Measurements from ENCODE around the gene C2CD4C. TPM values are rescaled to one million over a fixed set of nuclear protein-coding genes. Genes with fewer than 3 reads are reported as not detected.
"Not testable (repeated sequence)": the region's sequence is repeated elsewhere in the genome, so short reads cannot be mapped to it uniquely, and the experiment has no call there.

Gene C2CD4C
- total RNA-seq, 1 experiment from 2014 or later, result 13.6 TPM

GRCh38 chr19:362154-362553 lies 46.8 kb downstream of the C2CD4C start:
- POLR2A ChIA-PET, result no interaction called here

GRCh38 chr19:359653-359925 lies 49.4 kb downstream of the C2CD4C start:
- H3K27me3 ChIP-seq (ENCODE audit: control insufficient read depth, insufficient read depth, low read length), result no peaks in the 10 kb centered on the region
- ATAC-seq, result no peak
- no peak for DNase-seq (ENCODE audit: low read depth, low spot score)
- no peak overlapping the region for H3K27ac ChIP-seq (ENCODE audit: low read length)
- no peak for TF ChIP-seq POLR2AphosphoS5 (IDR thresholded peaks at IDR 0.05; ENCODE audit: low read depth, low read length)
- no peak for TF ChIP-seq CTCF (IDR thresholded peaks at IDR 0.05)
- no peak for TF ChIP-seq REST (IDR thresholded peaks at IDR 0.05; ENCODE audit: insufficient read depth in 1 of 2, low read depth in 2 of 2, low read length in 1 of 2)
- TF ChIP-seq TCF7L2 (IDR thresholded peaks at IDR 0.05; ENCODE audit: low read depth, low read length), result no peak
- TF ChIP-seq SIN3A (IDR thresholded peaks at IDR 0.05; ENCODE audit: borderline replicate concordance, insufficient read depth, low read depth, low read length), result no peak
- H3K9me3 ChIP-seq (ENCODE audit: control insufficient read depth, insufficient read depth, low read depth, low read length), result no peaks in the 10 kb centered on the region
- ChIA-PET POLR2A (no interaction called here), CTCF (no interaction called here)
- no peak overlapping the region for H3K4me3 ChIP-seq (ENCODE audit: low read depth in 2 of 2, low read length in 2 of 2)
- in situ Hi-C loops (cut with HindIII; ENCODE audit: low pct_unique_long_range_greater_than_20kb, low sequenced_read_pairs) (no loop called here), intact Hi-C loops (cut with micrococcal nuclease; ENCODE audit: unreplicated experiment) (no loop called here)
- no peaks in the 10 kb centered on the region for H3K4me1 ChIP-seq (ENCODE audit: control insufficient read depth, insufficient read depth, low read length)
- no peaks in the 10 kb centered on the region for H3K36me3 ChIP-seq (ENCODE audit: control insufficient read depth, insufficient read depth, low read length)
- no TSS peak for BruUV-seq (replicated peaks)

More at GRCh38 chr19:362154-362553, 46.8 kb downstream of the C2CD4C start:
- in situ Hi-C loops (cut with HindIII; ENCODE audit: low pct_unique_long_range_greater_than_20kb, low sequenced_read_pairs) (no loop called here), intact Hi-C loops (cut with micrococcal nuclease; ENCODE audit: unreplicated experiment) (no loop called here)
- no peak for ATAC-seq
- Histone ChIP-seq H3K4me3 (ENCODE audit: low read depth in 2 of 2, low read length in 2 of 2) (no peak overlapping the region), H3K36me3 (ENCODE audit: control insufficient read depth, insufficient read depth, low read length) (no peaks in the 10 kb centered on the region), H3K9me3 (ENCODE audit: control insufficient read depth, insufficient read depth, low read depth, low read length) (no peaks in the 10 kb centered on the region), H3K4me1 (ENCODE audit: control insufficient read depth, insufficient read depth, low read length) (no peaks in the 10 kb centered on the region), H3K27me3 (ENCODE audit: control insufficient read depth, insufficient read depth, low read length) (no peaks in the 10 kb centered on the region), H3K27ac (ENCODE audit: low read length) (no peak overlapping the region)
- no peak for DNase-seq (ENCODE audit: low read depth, low spot score)
- no peak for TF ChIP-seq SIN3A (IDR thresholded peaks at IDR 0.05; ENCODE audit: borderline replicate concordance, insufficient read depth, low read depth, low read length)
- no peak for TF ChIP-seq CTCF (IDR thresholded peaks at IDR 0.05)
- no peak for TF ChIP-seq TCF7L2 (IDR thresholded peaks at IDR 0.05; ENCODE audit: low read depth, low read length)
- TF ChIP-seq REST (IDR thresholded peaks at IDR 0.05; ENCODE audit: insufficient read depth in 1 of 2, low read depth in 2 of 2, low read length in 1 of 2), result no peak
- TF ChIP-seq POLR2AphosphoS5 (IDR thresholded peaks at IDR 0.05; ENCODE audit: low read depth, low read length), result no peak
- CTCF ChIA-PET, result interaction anchor here (0.8 kb wide), 1 partner anchor 19 kb away, joined by 3 read pairs; no protein-coding TSS in a partner anchor
- BruUV-seq (replicated peaks), result no TSS peak

- CTCF ChIA-PET; H3K27ac ChIP-seq (ENCODE audit: low read length); H3K9me3 ChIP-seq (ENCODE audit: control insufficient read depth, insufficient read depth, low read depth, low read length); H3K4me3 ChIP-seq (ENCODE audit: low read depth in 2 of 2, low read length in 2 of 2); ATAC-seq; in situ Hi-C loops (cut with HindIII; ENCODE audit: low pct_unique_long_range_greater_than_20kb, low sequenced_read_pairs); POLR2A ChIA-PET; intact Hi-C loops (cut with micrococcal nuclease; ENCODE audit: unreplicated experiment); H3K27me3 ChIP-seq (ENCODE audit: control insufficient read depth, insufficient read depth, low read length); H3K36me3 ChIP-seq (ENCODE audit: control insufficient read depth, insufficient read depth, low read length); BruUV-seq (replicated peaks); H3K4me1 ChIP-seq (ENCODE audit: control insufficient read depth, insufficient read depth, low read length); DNase-seq (ENCODE audit: low read depth, low spot score): not testable (repeated sequence)
Observed at GRCh38 chr19:355536-355935, 53.4 kb downstream of the C2CD4C start.
